Measurements from ENCODE around the gene RNF207.

- TF ChIP-seq CTCF (IDR thresholded peaks at IDR 0.05; ENCODE audit: low read depth, low read length) (no peak), MAX (IDR thresholded peaks at IDR 0.05; ENCODE audit: low read depth, low read length) (no peak), POLR2A (IDR thresholded peaks at IDR 0.05; ENCODE audit: extremely low read depth, insufficient read length) (no peak)
Measured at GRCh38 chr1:6269720-6270400, 63.9 kb downstream of the RNF207 start.
